ENCODE data around the gene CYTH1. TPM values are rescaled to one million over a fixed set of nuclear protein-coding genes. Genes with fewer than 3 reads are reported as not detected.

CYTH1 gene
- total and polyA plus RNA-seq, 10 donors = 66.9 to 169 (median 131) TPM

GRCh38 chr17:78769196-78769773 is 12.8 kb downstream of the CYTH1 start:
- Histone ChIP-seq H3K4me3 (no peak overlapping the region), H3K36me3 (peaks cover 0 to 12% (median 0%) of the 10 kb centered on the region in 6 donors), H3K27me3 (replicated peaks in 1 of 7) (no peaks in the 10 kb centered on the region), H3K4me1 (peaks cover 70 to 100% (median 97%) of the 10 kb centered on the region in 6 donors), H3K9me3 (no peaks in the 10 kb centered on the region), H3K27ac (peak overlapping the region in 5 of 8 donors; percentile 2 to 62 (median 35))
- WGBS, 5 donors = 90 to 95% (median 92%) methylated on average over 7 of the region's 7 CpGs
- no peak for TF ChIP-seq POLR2AphosphoS5 (IDR thresholded peaks at IDR 0.05)
- no peak for DNase-seq
- intact Hi-C loops (cut with DNase I; ENCODE audit: low total_unique reads) = no loop called here

GRCh38 chr17:78767806-78768205 is 14.3 kb downstream of the CYTH1 start:
- WGBS, 5 donors = 41 to 54% (median 42%) methylated on average over 4 of the region's 4 CpGs
- H3K4me1 ChIP-seq = peaks cover 56 to 100% (median 97%) of the 10 kb centered on the region in 6 donors
- no peak for TF ChIP-seq POLR2AphosphoS5 (IDR thresholded peaks at IDR 0.05)
- no peak for TF ChIP-seq POLR2A (IDR thresholded peaks at IDR 0.05)
- no peak for TF ChIP-seq CTCF (IDR thresholded peaks at IDR 0.05 in 8 of 11, conservative IDR thresholded peaks at IDR 0.05 in 3 of 11)
- H3K4me3 ChIP-seq = no peak overlapping the region
- H3K9me3 ChIP-seq = no peaks in the 10 kb centered on the region
- no peak for DNase-seq
- peaks cover 0 to 12% (median 0%) of the 10 kb centered on the region in 6 donors for H3K36me3 ChIP-seq
- peak overlapping the region in 4 of 8 donors; percentile 2 to 62 (median 25) for H3K27ac ChIP-seq
- intact Hi-C loops (cut with DNase I; ENCODE audit: low total_unique reads) = no loop called here
- H3K27me3 ChIP-seq (replicated peaks in 1 of 7) = no peaks in the 10 kb centered on the region

GRCh38 chr17:78766743-78767294 is 15.3 kb downstream of the CYTH1 start:
- Histone ChIP-seq H3K27me3 (replicated peaks in 1 of 7) (no peaks in the 10 kb centered on the region), H3K27ac (peak overlapping the region in 6 of 8 donors; percentile 9 to 62 (median 38)), H3K36me3 (peaks cover 0 to 12% (median 0%) of the 10 kb centered on the region in 6 donors), H3K9me3 (no peaks in the 10 kb centered on the region), H3K4me3 (no peak overlapping the region), H3K4me1 (peaks cover 49 to 100% (median 97%) of the 10 kb centered on the region in 6 donors)
- no peak for DNase-seq
- no peak for TF ChIP-seq CTCF (IDR thresholded peaks at IDR 0.05 in 8 of 11, conservative IDR thresholded peaks at IDR 0.05 in 3 of 11)
- TF ChIP-seq POLR2AphosphoS5 (IDR thresholded peaks at IDR 0.05) = no peak
- TF ChIP-seq POLR2A (IDR thresholded peaks at IDR 0.05) = no peak
- WGBS, 5 donors = 86 to 89% (median 88%) methylated on average over 5 of the region's 5 CpGs
- intact Hi-C loops (cut with DNase I; ENCODE audit: low total_unique reads) = no loop called here

GRCh38 chr17:78766225-78766624 is 15.8 kb downstream of the CYTH1 start:
- H3K36me3 ChIP-seq = peaks cover 0 to 10% (median 0%) of the 10 kb centered on the region in 6 donors
- 79 to 91% (median 89%) methylated on average over 2 of the region's 2 CpGs for WGBS, 5 donors
- H3K9me3 ChIP-seq = no peaks in the 10 kb centered on the region
- peaks cover 46 to 100% (median 96%) of the 10 kb centered on the region in 6 donors for H3K4me1 ChIP-seq
- peak overlapping the region in 6 of 8 donors; percentile 9 to 62 (median 35) for H3K27ac ChIP-seq
- TF ChIP-seq POLR2A (IDR thresholded peaks at IDR 0.05) (no peak), CTCF (IDR thresholded peaks at IDR 0.05 in 8 of 11, conservative IDR thresholded peaks at IDR 0.05 in 3 of 11) (no peak), POLR2AphosphoS5 (IDR thresholded peaks at IDR 0.05) (no peak)
- intact Hi-C loops (cut with DNase I; ENCODE audit: low total_unique reads) = no loop called here
- no peak overlapping the region for H3K4me3 ChIP-seq
- no peak for DNase-seq
- H3K27me3 ChIP-seq (replicated peaks in 1 of 7) = no peaks in the 10 kb centered on the region

All from spleen (tissue), 11 donors.